Esophagus muscularis mucosa (tissue), 4 donors: ENCODE results near the gene GJA4. TPM values are rescaled to one million over a fixed set of nuclear protein-coding genes. Genes with fewer than 3 reads are reported as not detected.

Experiments
- DNase-seq: peaks from one replicate; pipeline ENCODE4 v3.0.0-alpha.2; 2017; ENCODE audit errors: extremely low spot score
- H3K27ac ChIP-seq, 4 donors: fragments of 200-600 bp; sonication (generic); replicated peaks in 1 of 4; 1 replicate in 3 of 4; 2 replicates in 1 of 4; pipeline ENCODE4 v1.5.1; 2016 to 2019; ENCODE audit warnings: mild to moderate bottlenecking in 1 of 4
- H3K27me3 ChIP-seq, 4 donors: fragments of 200-600 bp; sonication (generic); one replicate each; pipeline versions ENCODE4 v1.5.1 to v1.6.0; 2016 to 2019
- H3K36me3 ChIP-seq, 4 donors: fragments of 200-600 bp; sonication (generic); one replicate each; pipeline ENCODE4 v1.5.1; 2016 to 2019
- H3K4me1 ChIP-seq, 4 donors: fragments of 200-600 bp; sonication (generic); one replicate each; pipeline ENCODE4 v1.5.1; 2016 to 2019
- H3K4me3 ChIP-seq, 4 donors: fragments of 200-600 bp; sonication (generic); 1 replicate in 2 of 4; 2 replicates in 2 of 4; pipeline ENCODE4 v1.5.1; 2016 to 2019; ENCODE audit warnings: mild to moderate bottlenecking in 4 of 4, moderate library complexity in 1 of 4
- H3K9me3 ChIP-seq, 4 donors: fragments of 200-600 bp; sonication (generic); 1 replicate in 3 of 4; 2 replicates in 1 of 4; pipeline ENCODE4 v1.5.1; 2016 to 2019
- EP300 ChIP-seq: sonication (generic); formaldehyde crosslinking; IDR thresholded peaks from one replicate; pipeline ENCODE4 v1.6.1; 2017; ENCODE audit warnings: antibody characterized with exemption
- POLR2A ChIP-seq: fragments of 450-650 bp; IDR thresholded peaks from one replicate; pipeline ENCODE4 v1.6.1; 2017; ENCODE audit warnings: antibody characterized with exemption, moderate library complexity, mild to moderate bottlenecking, low read depth
- POLR2AphosphoS5 ChIP-seq, 2 donors: sonication (generic); formaldehyde crosslinking; IDR thresholded peaks; one replicate each; pipeline ENCODE4 v1.6.1; 2017; ENCODE audit warnings: antibody characterized with exemption in 2 of 2
- WGBS: methylation state at CpG from one replicate; pipeline ENCODE4 v1.1.5; 2018; 5-methylcytosine and 5-hydroxymethylcytosine counted together
- intact Hi-C: fragments of 100-400 bp; cut with DNase I; formaldehyde crosslinking; loops from one replicate; pipeline ENCODE4 v1.15.1; 2023
- total RNA-seq, 4 donors: library from RNA; depleted of rRNA; stranded (reverse); fragments of >200 nt; gene quantifications; one replicate each; pipeline versions ENCODE4 v1.1.0 to v1.2.1, GENCODE V29; 2016
- TF ChIP-seq, protein P1 (sequence below), 3 experiments: fragments of 200-600 bp in 2 of 3; fragments of 450-650 bp in 1 of 3; sonication (generic) in 2 of 3; IDR thresholded peaks; one replicate each; pipeline ENCODE4 v1.5.1; 2017 to 2019; ENCODE audit warnings: antibody characterized with exemption in 3 of 3, mild to moderate bottlenecking in 2 of 3, moderate library complexity in 1 of 3

The GJA4 gene
- total RNA-seq, 4 donors from 2014 or later, result 5.8 to 41.0 (median 28.0) TPM

DNA sequence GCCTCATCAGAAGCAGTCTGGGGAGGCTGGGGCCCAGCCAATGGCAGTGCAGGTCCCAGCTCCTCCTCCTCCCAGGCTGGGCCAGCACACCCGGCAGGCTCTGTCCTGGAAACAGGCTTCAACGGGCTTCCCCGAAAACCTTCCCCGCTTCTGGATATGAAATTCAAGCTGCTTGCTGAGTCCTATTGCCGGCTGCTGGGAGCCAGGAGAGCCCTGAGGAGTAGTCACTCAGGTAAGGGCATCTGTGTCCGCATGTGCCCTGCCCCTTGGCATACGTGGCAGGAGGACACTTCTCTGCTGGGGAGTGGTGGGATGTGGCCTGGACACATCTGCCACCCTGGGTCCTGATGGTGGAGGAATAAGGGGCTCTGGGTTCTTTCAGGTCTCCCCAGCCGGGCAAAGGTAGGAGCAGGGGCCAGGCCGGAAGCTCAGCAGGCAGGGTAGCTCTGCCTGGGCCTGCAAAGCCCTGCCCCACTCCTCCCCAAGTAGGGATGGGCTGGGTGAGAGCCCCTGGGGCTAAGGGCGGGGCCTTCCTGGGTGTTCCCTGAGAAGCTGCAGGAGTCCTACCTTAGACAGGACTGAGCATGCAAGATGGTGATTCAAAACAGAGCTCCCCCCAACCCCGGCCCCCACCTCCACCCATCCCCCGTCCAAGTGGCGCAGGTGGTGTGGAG lies 37.7 kb upstream of the GJA4 start, which contains the start of gene GJB5:
TSS of gene GJB5 (plus strand) at position 84 of the 674 bp plus-strand sequence. CDS start 2,284 bp downstream, outside the sequence.
- no peak for DNase-seq
- no peaks in the 10 kb centered on the region for H3K36me3 ChIP-seq
- 68% methylated on average over 7 of the region's 13 CpGs for WGBS
- intact Hi-C loops, result no loop called here
- H3K4me3 ChIP-seq, result no peak within 1 kb of the TSS
- TF ChIP-seq POLR2AphosphoS5 (IDR thresholded peaks at IDR 0.05) (no peak), POLR2A (no peak), EP300 (no peak)
- TF ChIP-seq, protein P1, sequence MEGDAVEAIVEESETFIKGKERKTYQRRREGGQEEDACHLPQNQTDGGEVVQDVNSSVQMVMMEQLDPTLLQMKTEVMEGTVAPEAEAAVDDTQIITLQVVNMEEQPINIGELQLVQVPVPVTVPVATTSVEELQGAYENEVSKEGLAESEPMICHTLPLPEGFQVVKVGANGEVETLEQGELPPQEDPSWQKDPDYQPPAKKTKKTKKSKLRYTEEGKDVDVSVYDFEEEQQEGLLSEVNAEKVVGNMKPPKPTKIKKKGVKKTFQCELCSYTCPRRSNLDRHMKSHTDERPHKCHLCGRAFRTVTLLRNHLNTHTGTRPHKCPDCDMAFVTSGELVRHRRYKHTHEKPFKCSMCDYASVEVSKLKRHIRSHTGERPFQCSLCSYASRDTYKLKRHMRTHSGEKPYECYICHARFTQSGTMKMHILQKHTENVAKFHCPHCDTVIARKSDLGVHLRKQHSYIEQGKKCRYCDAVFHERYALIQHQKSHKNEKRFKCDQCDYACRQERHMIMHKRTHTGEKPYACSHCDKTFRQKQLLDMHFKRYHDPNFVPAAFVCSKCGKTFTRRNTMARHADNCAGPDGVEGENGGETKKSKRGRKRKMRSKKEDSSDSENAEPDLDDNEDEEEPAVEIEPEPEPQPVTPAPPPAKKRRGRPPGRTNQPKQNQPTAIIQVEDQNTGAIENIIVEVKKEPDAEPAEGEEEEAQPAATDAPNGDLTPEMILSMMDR (IDR thresholded peaks at IDR 0.05), result no peak
- H3K27me3 ChIP-seq, result peaks cover 0 to 32% (median 0%) of the 10 kb centered on the region in 4 donors
- H3K4me1 ChIP-seq, result no peaks in the 10 kb centered on the region
- no peak within 1 kb of the TSS for H3K27ac ChIP-seq
- no peaks in the 10 kb centered on the region for H3K9me3 ChIP-seq

DNA sequence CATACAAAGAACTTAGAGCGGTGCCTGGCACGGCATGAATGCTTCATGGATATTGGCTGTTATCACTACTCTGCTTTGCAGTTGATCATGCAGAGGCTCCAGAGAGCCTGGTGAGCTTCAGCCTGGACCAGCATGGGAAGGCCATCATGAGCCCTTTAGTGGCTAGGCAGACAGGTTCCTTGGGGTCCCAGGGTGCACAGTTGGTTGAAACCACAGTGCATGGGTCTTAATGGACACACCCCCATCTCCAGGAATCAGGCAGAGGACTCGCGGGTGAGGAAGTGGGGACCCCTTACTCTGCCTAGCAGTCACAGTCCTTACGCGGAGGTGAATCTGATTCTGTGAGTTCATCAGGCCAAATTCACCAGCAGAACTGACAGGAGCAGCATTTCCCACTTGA lies 36.8 kb upstream of the GJA4 start:
- 95% methylated on average over 5 of the region's 6 CpGs for WGBS
- DNase-seq, result no peak
- no peak overlapping the region for H3K27ac ChIP-seq
- H3K9me3 ChIP-seq, result no peaks in the 10 kb centered on the region
- intact Hi-C loops, result no loop called here
- H3K4me1 ChIP-seq, result no peaks in the 10 kb centered on the region
- no peak for TF ChIP-seq POLR2AphosphoS5 (IDR thresholded peaks at IDR 0.05)
- TF ChIP-seq, protein P1 (IDR thresholded peaks at IDR 0.05), result no peak
- no peak for TF ChIP-seq EP300
- no peak for TF ChIP-seq POLR2A
- no peaks in the 10 kb centered on the region for H3K36me3 ChIP-seq
- no peak overlapping the region for H3K4me3 ChIP-seq
- peaks cover 0 to 30% (median 0%) of the 10 kb centered on the region in 4 donors for H3K27me3 ChIP-seq

DNA sequence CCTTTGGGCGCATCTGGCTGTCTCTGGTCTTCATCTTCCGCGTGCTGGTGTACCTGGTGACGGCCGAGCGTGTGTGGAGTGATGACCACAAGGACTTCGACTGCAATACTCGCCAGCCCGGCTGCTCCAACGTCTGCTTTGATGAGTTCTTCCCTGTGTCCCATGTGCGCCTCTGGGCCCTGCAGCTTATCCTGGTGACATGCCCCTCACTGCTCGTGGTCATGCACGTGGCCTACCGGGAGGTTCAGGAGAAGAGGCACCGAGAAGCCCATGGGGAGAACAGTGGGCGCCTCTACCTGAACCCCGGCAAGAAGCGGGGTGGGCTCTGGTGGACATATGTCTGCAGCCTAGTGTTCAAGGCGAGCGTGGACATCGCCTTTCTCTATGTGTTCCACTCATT lies 35.4 kb upstream of the GJA4 start:
- Histone ChIP-seq H3K27ac (no peak overlapping the region), H3K9me3 (no peaks in the 10 kb centered on the region), H3K4me1 (no peaks in the 10 kb centered on the region), H3K4me3 (no peak overlapping the region), H3K27me3 (peaks cover 0 to 39% (median 0%) of the 10 kb centered on the region in 4 donors), H3K36me3 (no peaks in the 10 kb centered on the region)
- DNase-seq, result no peak
- intact Hi-C loops, result no loop called here
- WGBS, result 85% methylated on average over 20 of the region's 21 CpGs
- TF ChIP-seq, protein P1 (IDR thresholded peaks at IDR 0.05), result no peak
- TF ChIP-seq EP300 (no peak), POLR2A (no peak), POLR2AphosphoS5 (IDR thresholded peaks at IDR 0.05) (no peak)

DNA sequence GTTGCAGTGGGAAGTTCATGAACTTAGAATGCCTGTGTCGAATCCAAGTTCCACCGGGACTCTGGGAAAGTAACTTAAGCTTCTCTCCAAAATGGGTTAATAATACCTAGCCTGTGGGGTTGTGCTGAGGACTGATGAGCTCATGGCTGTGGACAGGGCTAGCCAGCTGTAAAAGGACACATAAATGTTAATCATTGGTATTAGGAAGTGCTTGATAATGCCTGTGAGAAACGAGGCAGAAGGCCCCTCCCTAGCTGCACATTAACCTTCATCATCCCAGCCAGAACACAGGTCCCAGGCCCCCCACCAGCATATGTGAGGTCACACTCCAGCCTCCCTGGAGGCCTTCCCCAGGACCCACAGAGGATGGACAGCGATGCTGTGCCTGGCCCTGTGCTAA lies 34.0 kb upstream of the GJA4 start:
- H3K27ac ChIP-seq, result no peak overlapping the region
- no peaks in the 10 kb centered on the region for H3K9me3 ChIP-seq
- TF ChIP-seq EP300, result no peak
- no peak for TF ChIP-seq POLR2A
- TF ChIP-seq POLR2AphosphoS5 (IDR thresholded peaks at IDR 0.05), result no peak
- TF ChIP-seq, protein P1 (IDR thresholded peaks at IDR 0.05), result no peak
- H3K27me3 ChIP-seq, result peaks cover 0 to 49% (median 0%) of the 10 kb centered on the region in 4 donors
- WGBS, result 74% methylated on average over 4 of the region's 4 CpGs
- no peak for DNase-seq
- H3K36me3 ChIP-seq, result no peaks in the 10 kb centered on the region
- H3K4me3 ChIP-seq, result no peak overlapping the region
- H3K4me1 ChIP-seq, result no peaks in the 10 kb centered on the region
- intact Hi-C loops, result no loop called here
